HEK293 (cell line): ENCODE measurements around the gene PARD3B.

ENCODE experiments used
- CTCF ChIA-PET: fragments of 350-600 bp; formaldehyde crosslinking; extraction: SDS; loops from one replicate; lab custom pipeline; 2021; ENCODE audit warnings: antibody characterized with exemption; lab: Yijun Ruan, JAX
- POLR2A ChIA-PET: fragments of 300-600 bp; formaldehyde crosslinking; extraction: SDS; loops from one replicate; lab custom pipeline; 2020; ENCODE audit warnings: antibody characterized with exemption, inconsistent platforms; lab: Yijun Ruan, JAX
- H3K27ac ChIP-seq: fragments of 200-500 bp; sonication (Bioruptor generic); 2 replicates; pipeline ENCODE4 v1.5.1; 2014; ENCODE audit warnings: low read depth, low read length, control low read depth, inconsistent platforms; ENCODE audit errors: extremely low read depth
- H3K36me3 ChIP-seq, 2 experiments: fragments of 200-500 bp in 1 of 2; sonication (Bioruptor generic) in 1 of 2; 1 replicate in 1 of 2; 2 replicates in 1 of 2; pipeline ENCODE4 v1.5.1; 2014 to 2017; ENCODE audit warnings: inconsistent platforms in 2 of 2, low read length in 2 of 2; ENCODE audit not compliant: control insufficient read depth in 2 of 2, insufficient read depth in 1 of 2
- H3K4me1 ChIP-seq: fragments of 200-500 bp; sonication (Bioruptor generic); 2 replicates; pipeline ENCODE4 v1.5.1; 2014; ENCODE audit warnings: mild to moderate bottlenecking, low read length, inconsistent platforms; ENCODE audit not compliant: control insufficient read depth, insufficient read depth
- H3K4me3 ChIP-seq: 2 replicates; pipeline ENCODE4 v1.5.1; 2011; ENCODE audit warnings: low read depth, mild to moderate bottlenecking, control low read depth, low read length, moderate library complexity
- H3K9me3 ChIP-seq: fragments of 200-500 bp; sonication (Bioruptor generic); 2 replicates; pipeline ENCODE4 v1.5.1; 2014; ENCODE audit warnings: low read depth, low read length, inconsistent platforms; ENCODE audit not compliant: control insufficient read depth, insufficient read depth
- FEZF1 ChIP-seq: fragments of 450-650 bp; formaldehyde crosslinking; IDR thresholded peaks from 2 replicates; pipeline ENCODE4 v1.5.1; 2016; ENCODE audit warnings: missing biosample characterization, missing genetic modification characterization
- KLF1 ChIP-seq: fragments of 450-650 bp; formaldehyde crosslinking; IDR thresholded peaks from 2 replicates; pipeline ENCODE4 v1.5.1; 2016; ENCODE audit warnings: missing biosample characterization, missing genetic modification characterization
- KLF9 ChIP-seq: fragments of 450-650 bp; formaldehyde crosslinking; IDR thresholded peaks from 2 replicates; pipeline ENCODE4 v1.5.1; 2016; ENCODE audit warnings: missing biosample characterization, missing genetic modification characterization, low read depth
- ZBTB17 ChIP-seq: fragments of 450-650 bp; formaldehyde crosslinking; IDR thresholded peaks from 2 replicates; pipeline ENCODE4 v1.5.1; 2016; ENCODE audit warnings: missing biosample characterization, missing genetic modification characterization
- ZFP41 ChIP-seq: fragments of 450-650 bp; formaldehyde crosslinking; IDR thresholded peaks from 2 replicates; pipeline ENCODE4 v1.5.1; 2016; ENCODE audit warnings: missing biosample characterization, missing genetic modification characterization, borderline replicate concordance
- ZNF426 ChIP-seq: fragments of 450-650 bp; formaldehyde crosslinking; IDR thresholded peaks from 2 replicates; pipeline ENCODE4 v1.5.1; 2017; ENCODE audit warnings: missing biosample characterization, missing genetic modification characterization, mild to moderate bottlenecking, inconsistent platforms, moderate library complexity
- ZNF473 ChIP-seq: fragments of 450-650 bp; formaldehyde crosslinking; IDR thresholded peaks from 2 replicates; pipeline ENCODE4 v1.5.1; 2017; ENCODE audit warnings: missing biosample characterization, missing genetic modification characterization
- ZNF501 ChIP-seq: fragments of 450-650 bp; formaldehyde crosslinking; IDR thresholded peaks from 2 replicates; pipeline ENCODE4 v1.5.1; 2016; ENCODE audit warnings: missing biosample characterization, missing genetic modification characterization
- ZNF654 ChIP-seq: fragments of 450-650 bp; formaldehyde crosslinking; IDR thresholded peaks from 2 replicates; pipeline ENCODE4 v1.5.1; 2016; ENCODE audit warnings: low read depth, missing biosample characterization, missing genetic modification characterization
- ZNF747 ChIP-seq: fragments of 450-650 bp; formaldehyde crosslinking; IDR thresholded peaks from 2 replicates; pipeline ENCODE4 v1.5.1; 2016; ENCODE audit warnings: missing biosample characterization, missing genetic modification characterization
- ZNF837 ChIP-seq: fragments of 450-650 bp; formaldehyde crosslinking; IDR thresholded peaks from 2 replicates; pipeline ENCODE4 v1.5.1; 2016; ENCODE audit warnings: missing biosample characterization, missing genetic modification characterization
- ZNF843 ChIP-seq: fragments of 450-650 bp; formaldehyde crosslinking; IDR thresholded peaks from 2 replicates; pipeline ENCODE4 v1.5.1; 2016; ENCODE audit warnings: missing biosample characterization, missing genetic modification characterization
- ZSCAN23 ChIP-seq: fragments of 450-650 bp; formaldehyde crosslinking; IDR thresholded peaks from 2 replicates; pipeline ENCODE4 v1.5.1; 2016; ENCODE audit warnings: missing biosample characterization, missing genetic modification characterization
- ZXDB ChIP-seq: fragments of 450-650 bp; formaldehyde crosslinking; IDR thresholded peaks from 2 replicates; pipeline ENCODE4 v1.5.1; 2016; ENCODE audit warnings: missing biosample characterization, missing genetic modification characterization
- TF ChIP-seq, protein P1 (sequence below): fragments of 450-650 bp; formaldehyde crosslinking; IDR thresholded peaks from 2 replicates; pipeline ENCODE4 v1.5.1; 2016; ENCODE audit warnings: missing biosample characterization, missing genetic modification characterization, borderline replicate concordance
- TF ChIP-seq, protein P2 (sequence below): fragments of 450-650 bp; formaldehyde crosslinking; IDR thresholded peaks from 2 replicates; pipeline ENCODE4 v1.5.1; 2017; ENCODE audit warnings: missing biosample characterization, mild to moderate bottlenecking, missing genetic modification characterization, moderate library complexity
- TF ChIP-seq, protein P3 (sequence below): fragments of 450-650 bp; formaldehyde crosslinking; IDR thresholded peaks from 2 replicates; pipeline ENCODE4 v1.5.1; 2016; ENCODE audit warnings: missing biosample characterization, missing genetic modification characterization
- TF ChIP-seq, protein P4 (sequence below): fragments of 450-650 bp; formaldehyde crosslinking; IDR thresholded peaks from 2 replicates; pipeline ENCODE4 v1.5.1; 2016; ENCODE audit warnings: missing biosample characterization, missing genetic modification characterization
- TF ChIP-seq, protein P5 (sequence below): fragments of 450-650 bp; formaldehyde crosslinking; IDR thresholded peaks from 2 replicates; pipeline ENCODE4 v1.5.1; 2016; ENCODE audit warnings: missing biosample characterization, missing genetic modification characterization, borderline replicate concordance

PARD3B gene

DNA sequence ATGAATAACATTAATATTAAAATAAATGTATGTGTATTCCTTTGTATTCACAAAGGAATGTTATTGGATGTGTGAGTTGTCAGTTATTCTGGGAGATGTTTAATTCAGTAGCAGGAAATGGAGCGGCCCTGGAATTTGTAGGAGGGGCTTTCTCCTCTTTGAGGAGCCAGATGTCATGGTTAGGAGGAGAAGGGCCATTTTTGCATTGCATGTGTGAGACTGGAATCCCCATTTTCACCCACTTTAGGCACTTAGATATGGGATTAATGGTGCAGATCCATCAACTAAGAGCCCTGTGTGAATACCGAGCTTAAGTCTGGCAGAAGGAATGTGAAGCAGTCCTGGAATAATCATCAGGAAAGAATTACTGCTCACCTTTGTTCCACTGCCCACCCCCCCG, 439.2 kb downstream of the PARD3B start:
- TF ChIP-seq, protein P1, sequence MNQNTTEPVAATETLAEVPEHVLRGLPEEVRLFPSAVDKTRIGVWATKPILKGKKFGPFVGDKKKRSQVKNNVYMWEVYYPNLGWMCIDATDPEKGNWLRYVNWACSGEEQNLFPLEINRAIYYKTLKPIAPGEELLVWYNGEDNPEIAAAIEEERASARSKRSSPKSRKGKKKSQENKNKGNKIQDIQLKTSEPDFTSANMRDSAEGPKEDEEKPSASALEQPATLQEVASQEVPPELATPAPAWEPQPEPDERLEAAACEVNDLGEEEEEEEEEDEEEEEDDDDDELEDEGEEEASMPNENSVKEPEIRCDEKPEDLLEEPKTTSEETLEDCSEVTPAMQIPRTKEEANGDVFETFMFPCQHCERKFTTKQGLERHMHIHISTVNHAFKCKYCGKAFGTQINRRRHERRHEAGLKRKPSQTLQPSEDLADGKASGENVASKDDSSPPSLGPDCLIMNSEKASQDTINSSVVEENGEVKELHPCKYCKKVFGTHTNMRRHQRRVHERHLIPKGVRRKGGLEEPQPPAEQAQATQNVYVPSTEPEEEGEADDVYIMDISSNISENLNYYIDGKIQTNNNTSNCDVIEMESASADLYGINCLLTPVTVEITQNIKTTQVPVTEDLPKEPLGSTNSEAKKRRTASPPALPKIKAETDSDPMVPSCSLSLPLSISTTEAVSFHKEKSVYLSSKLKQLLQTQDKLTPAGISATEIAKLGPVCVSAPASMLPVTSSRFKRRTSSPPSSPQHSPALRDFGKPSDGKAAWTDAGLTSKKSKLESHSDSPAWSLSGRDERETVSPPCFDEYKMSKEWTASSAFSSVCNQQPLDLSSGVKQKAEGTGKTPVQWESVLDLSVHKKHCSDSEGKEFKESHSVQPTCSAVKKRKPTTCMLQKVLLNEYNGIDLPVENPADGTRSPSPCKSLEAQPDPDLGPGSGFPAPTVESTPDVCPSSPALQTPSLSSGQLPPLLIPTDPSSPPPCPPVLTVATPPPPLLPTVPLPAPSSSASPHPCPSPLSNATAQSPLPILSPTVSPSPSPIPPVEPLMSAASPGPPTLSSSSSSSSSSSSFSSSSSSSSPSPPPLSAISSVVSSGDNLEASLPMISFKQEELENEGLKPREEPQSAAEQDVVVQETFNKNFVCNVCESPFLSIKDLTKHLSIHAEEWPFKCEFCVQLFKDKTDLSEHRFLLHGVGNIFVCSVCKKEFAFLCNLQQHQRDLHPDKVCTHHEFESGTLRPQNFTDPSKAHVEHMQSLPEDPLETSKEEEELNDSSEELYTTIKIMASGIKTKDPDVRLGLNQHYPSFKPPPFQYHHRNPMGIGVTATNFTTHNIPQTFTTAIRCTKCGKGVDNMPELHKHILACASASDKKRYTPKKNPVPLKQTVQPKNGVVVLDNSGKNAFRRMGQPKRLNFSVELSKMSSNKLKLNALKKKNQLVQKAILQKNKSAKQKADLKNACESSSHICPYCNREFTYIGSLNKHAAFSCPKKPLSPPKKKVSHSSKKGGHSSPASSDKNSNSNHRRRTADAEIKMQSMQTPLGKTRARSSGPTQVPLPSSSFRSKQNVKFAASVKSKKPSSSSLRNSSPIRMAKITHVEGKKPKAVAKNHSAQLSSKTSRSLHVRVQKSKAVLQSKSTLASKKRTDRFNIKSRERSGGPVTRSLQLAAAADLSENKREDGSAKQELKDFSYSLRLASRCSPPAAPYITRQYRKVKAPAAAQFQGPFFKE (tag by site-specific recombination) = no peak
- no peak for TF ChIP-seq ZBTB17 (tag by site-specific recombination)
- no peak for TF ChIP-seq KLF9
- TF ChIP-seq ZFP41 (tag by site-specific recombination) = no peak
- TF ChIP-seq, protein P2, sequence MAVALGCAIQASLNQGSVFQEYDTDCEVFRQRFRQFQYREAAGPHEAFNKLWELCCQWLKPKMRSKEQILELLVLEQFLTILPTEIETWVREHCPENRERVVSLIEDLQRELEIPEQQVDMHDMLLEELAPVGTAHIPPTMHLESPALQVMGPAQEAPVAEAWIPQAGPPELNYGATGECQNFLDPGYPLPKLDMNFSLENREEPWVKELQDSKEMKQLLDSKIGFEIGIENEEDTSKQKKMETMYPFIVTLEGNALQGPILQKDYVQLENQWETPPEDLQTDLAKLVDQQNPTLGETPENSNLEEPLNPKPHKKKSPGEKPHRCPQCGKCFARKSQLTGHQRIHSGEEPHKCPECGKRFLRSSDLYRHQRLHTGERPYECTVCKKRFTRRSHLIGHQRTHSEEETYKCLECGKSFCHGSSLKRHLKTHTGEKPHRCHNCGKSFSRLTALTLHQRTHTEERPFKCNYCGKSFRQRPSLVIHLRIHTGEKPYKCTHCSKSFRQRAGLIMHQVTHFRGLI (tag by site-specific recombination) = no peak
- TF ChIP-seq, protein P3, sequence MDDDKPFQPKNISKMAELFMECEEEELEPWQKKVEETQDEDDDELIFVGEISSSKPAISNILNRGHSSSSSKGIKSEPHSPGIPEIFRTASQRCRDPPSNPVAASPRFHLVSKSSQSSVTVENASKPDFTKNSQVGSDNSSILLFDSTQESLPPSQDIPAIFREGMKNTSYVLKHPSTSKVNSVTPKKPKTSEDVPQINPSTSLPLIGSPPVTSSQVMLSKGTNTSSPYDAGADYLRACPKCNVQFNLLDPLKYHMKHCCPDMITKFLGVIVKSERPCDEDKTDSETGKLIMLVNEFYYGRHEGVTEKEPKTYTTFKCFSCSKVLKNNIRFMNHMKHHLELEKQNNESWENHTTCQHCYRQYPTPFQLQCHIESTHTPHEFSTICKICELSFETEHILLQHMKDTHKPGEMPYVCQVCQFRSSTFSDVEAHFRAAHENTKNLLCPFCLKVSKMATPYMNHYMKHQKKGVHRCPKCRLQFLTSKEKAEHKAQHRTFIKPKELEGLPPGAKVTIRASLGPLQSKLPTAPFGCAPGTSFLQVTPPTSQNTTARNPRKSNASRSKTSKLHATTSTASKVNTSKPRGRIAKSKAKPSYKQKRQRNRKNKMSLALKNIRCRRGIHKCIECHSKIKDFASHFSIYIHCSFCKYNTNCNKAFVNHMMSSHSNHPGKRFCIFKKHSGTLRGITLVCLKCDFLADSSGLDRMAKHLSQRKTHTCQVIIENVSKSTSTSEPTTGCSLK (tag by site-specific recombination) = no peak
- TF ChIP-seq KLF1 (tag by site-specific recombination) = no peak
- TF ChIP-seq ZNF747 (tag by site-specific recombination) = no peak
- no peak for TF ChIP-seq ZNF473 (tag by site-specific recombination)
- TF ChIP-seq ZNF426 (tag by site-specific recombination) = no peak
- no peak for TF ChIP-seq ZNF843 (tag by site-specific recombination)
- TF ChIP-seq ZNF837 (tag by site-specific recombination) = no peak
- no peak for TF ChIP-seq ZNF654 (tag by site-specific recombination)
- TF ChIP-seq, protein P4, sequence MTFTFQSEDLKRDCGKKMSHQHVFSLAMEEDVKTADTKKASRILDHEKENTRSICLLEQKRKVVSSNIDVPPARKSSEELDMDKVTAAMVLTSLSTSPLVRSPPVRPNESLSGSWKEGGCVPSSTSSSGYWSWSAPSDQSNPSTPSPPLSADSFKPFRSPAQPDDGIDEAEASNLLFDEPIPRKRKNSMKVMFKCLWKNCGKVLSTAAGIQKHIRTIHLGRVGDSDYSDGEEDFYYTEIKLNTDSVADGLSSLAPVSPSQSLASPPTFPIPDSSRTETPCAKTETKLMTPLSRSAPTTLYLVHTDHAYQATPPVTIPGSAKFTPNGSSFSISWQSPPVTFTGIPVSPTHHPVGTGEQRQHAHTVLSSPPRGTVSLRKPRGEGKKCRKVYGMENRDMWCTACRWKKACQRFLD = no peak
- no peak for TF ChIP-seq ZXDB (tag by site-specific recombination)
- no peak for TF ChIP-seq ZSCAN23 (tag by site-specific recombination)
- no peak for TF ChIP-seq FEZF1
- TF ChIP-seq, protein P5, sequence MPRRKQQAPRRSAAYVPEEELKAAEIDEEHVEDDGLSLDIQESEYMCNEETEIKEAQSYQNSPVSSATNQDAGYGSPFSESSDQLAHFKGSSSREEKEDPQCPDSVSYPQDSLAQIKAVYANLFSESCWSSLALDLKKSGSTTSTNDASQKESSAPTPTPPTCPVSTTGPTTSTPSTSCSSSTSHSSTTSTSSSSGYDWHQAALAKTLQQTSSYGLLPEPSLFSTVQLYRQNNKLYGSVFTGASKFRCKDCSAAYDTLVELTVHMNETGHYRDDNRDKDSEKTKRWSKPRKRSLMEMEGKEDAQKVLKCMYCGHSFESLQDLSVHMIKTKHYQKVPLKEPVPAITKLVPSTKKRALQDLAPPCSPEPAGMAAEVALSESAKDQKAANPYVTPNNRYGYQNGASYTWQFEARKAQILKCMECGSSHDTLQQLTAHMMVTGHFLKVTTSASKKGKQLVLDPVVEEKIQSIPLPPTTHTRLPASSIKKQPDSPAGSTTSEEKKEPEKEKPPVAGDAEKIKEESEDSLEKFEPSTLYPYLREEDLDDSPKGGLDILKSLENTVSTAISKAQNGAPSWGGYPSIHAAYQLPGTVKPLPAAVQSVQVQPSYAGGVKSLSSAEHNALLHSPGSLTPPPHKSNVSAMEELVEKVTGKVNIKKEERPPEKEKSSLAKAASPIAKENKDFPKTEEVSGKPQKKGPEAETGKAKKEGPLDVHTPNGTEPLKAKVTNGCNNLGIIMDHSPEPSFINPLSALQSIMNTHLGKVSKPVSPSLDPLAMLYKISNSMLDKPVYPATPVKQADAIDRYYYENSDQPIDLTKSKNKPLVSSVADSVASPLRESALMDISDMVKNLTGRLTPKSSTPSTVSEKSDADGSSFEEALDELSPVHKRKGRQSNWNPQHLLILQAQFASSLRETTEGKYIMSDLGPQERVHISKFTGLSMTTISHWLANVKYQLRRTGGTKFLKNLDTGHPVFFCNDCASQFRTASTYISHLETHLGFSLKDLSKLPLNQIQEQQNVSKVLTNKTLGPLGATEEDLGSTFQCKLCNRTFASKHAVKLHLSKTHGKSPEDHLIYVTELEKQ (tag by site-specific recombination) = no peak
- TF ChIP-seq ZNF501 (tag by site-specific recombination) = no peak
- TF ChIP-seq, all 188 proteins: peak for 0
- CTCF ChIA-PET = no interaction called here
- no peak overlapping the region for H3K4me3 ChIP-seq

More for the DNA sequence above, 439.2 kb downstream of the PARD3B start:
- H3K27ac ChIP-seq = no peak overlapping the region
- POLR2A ChIA-PET = no interaction called here
- no peaks in the 10 kb centered on the region for H3K4me1 ChIP-seq
- no peaks in the 10 kb centered on the region for H3K9me3 ChIP-seq
- H3K36me3 ChIP-seq = no peaks in the 10 kb centered on the region
